Fibroblast of lung (primary cell): ENCODE results near the gene DENND1A. TPM values are rescaled to one million over a fixed set of nuclear protein-coding genes. Genes with fewer than 3 reads are reported as not detected.

Source experiments
- DNase-seq, 2 donors: peaks; one replicate each; pipeline versions ENCODE4 v3.0.0 to v3.0.0-alpha.2; 2010; ENCODE audit warnings: low read depth in 2 of 2
- H2AFZ ChIP-seq: 2 replicates; pipeline ENCODE4 v1.5.1; 2012; ENCODE audit warnings: low read length, control low read depth, inconsistent platforms
- H3K27ac ChIP-seq: 2 replicates; pipeline ENCODE4 v1.5.1; 2011; ENCODE audit warnings: low read length, control low read depth; ENCODE audit not compliant: insufficient read depth
- H3K27me3 ChIP-seq: 2 replicates; pipeline ENCODE4 v1.5.1; 2011; ENCODE audit warnings: mild to moderate bottlenecking, low read length; ENCODE audit not compliant: control insufficient read depth, insufficient read depth
- H3K36me3 ChIP-seq: 2 replicates; pipeline ENCODE4 v1.5.1; 2011; ENCODE audit warnings: low read length; ENCODE audit not compliant: control insufficient read depth, insufficient read depth
- H3K4me1 ChIP-seq: 2 replicates; pipeline ENCODE4 v1.5.1; 2011; ENCODE audit warnings: low read length; ENCODE audit not compliant: control insufficient read depth, insufficient read depth; ENCODE audit errors: extremely low read depth
- H3K4me2 ChIP-seq: 2 replicates; pipeline ENCODE4 v1.5.1; 2011; ENCODE audit warnings: low read length, control low read depth; ENCODE audit not compliant: insufficient read depth; ENCODE audit errors: extremely low read depth
- H3K4me3 ChIP-seq, 4 experiments: fragments of 200-600 bp in 1 of 4; sonication (generic) in 1 of 4; replicated peaks in 1 of 4; 2 replicates each; pipeline ENCODE4 v1.5.1; 2011 to 2016; ENCODE audit warnings: low read length in 4 of 4, low read depth in 3 of 4, mild to moderate bottlenecking in 3 of 4, control low read depth in 2 of 4, inconsistent platforms in 1 of 4, mixed read lengths in 1 of 4; ENCODE audit not compliant: insufficient read depth in 1 of 4; ENCODE audit errors: control extremely low read depth in 1 of 4
- H3K79me2 ChIP-seq: 2 replicates; pipeline ENCODE4 v1.5.1; 2012; ENCODE audit warnings: mild to moderate bottlenecking, low read length, inconsistent platforms; ENCODE audit not compliant: control insufficient read depth, insufficient read depth
- H3K9ac ChIP-seq: 2 replicates; pipeline ENCODE4 v1.5.1; 2011; ENCODE audit warnings: mild to moderate bottlenecking, low read length, control low read depth; ENCODE audit not compliant: insufficient read depth
- H3K9me3 ChIP-seq: 2 replicates; pipeline ENCODE4 v1.5.1; 2012; ENCODE audit warnings: low read depth, low read length; ENCODE audit not compliant: control insufficient read depth, insufficient read depth
- H4K20me1 ChIP-seq: 2 replicates; pipeline ENCODE4 v1.5.1; 2011; ENCODE audit warnings: low read length; ENCODE audit not compliant: control insufficient read depth, insufficient read depth; ENCODE audit errors: extremely low read depth
- CTCF ChIP-seq, 2 donors: IDR thresholded peaks in 1 of 2; conservative IDR thresholded peaks in 1 of 2; 1 replicate in 1 of 2; 2 replicates in 1 of 2; pipeline ENCODE4 v1.5.1; 2011 to 2012; ENCODE audit warnings: low read length in 2 of 2, control low read depth in 1 of 2, inconsistent platforms in 1 of 2, low read depth in 1 of 2, mild to moderate bottlenecking in 1 of 2
- EZH2 ChIP-seq: IDR thresholded peaks from 2 replicates; pipeline ENCODE4 v1.5.1; 2012; ENCODE audit warnings: low read length, control low read depth, mild to moderate bottlenecking; ENCODE audit errors: missing control alignments
- polyA plus RNA-seq, 2 donors: library from polyadenylated mRNA; depleted of rRNA in 1 of 2; stranded (reverse) in 1 of 2; unstranded in 1 of 2; fragments of >200 nt; gene quantifications; 2 replicates each; pipeline ENCODE4 v1.2.1, GENCODE V29; 2011 to 2012; ENCODE audit warnings: missing spikeins in 1 of 2
- total RNA-seq: library from RNA; depleted of rRNA; stranded (reverse); fragments of >200 nt; gene quantifications from 2 replicates; pipeline ENCODE4 v1.2.1, GENCODE V29; 2014

Gene DENND1A
- total and polyA plus RNA-seq, 2 donors (not counting 1 experiment from before 2014, with no cell fraction given) = 13.0 to 18.3 TPM

GRCh38 chr9:123365881-123366528, 563.9 kb downstream of the DENND1A start:
- Histone ChIP-seq H3K9ac (no peak overlapping the region), H3K4me2 (no peak overlapping the region), H3K9me3 (no peaks in the 10 kb centered on the region), H4K20me1 (no peaks in the 10 kb centered on the region), H3K36me3 (no peaks in the 10 kb centered on the region), H3K4me3 (no peak overlapping the region), H2AFZ (no peak overlapping the region), H3K27me3 (no peaks in the 10 kb centered on the region), H3K79me2 (no peaks in the 10 kb centered on the region), H3K4me1 (no peaks in the 10 kb centered on the region), H3K27ac (no peak overlapping the region)
- no peak for DNase-seq
- TF ChIP-seq CTCF (conservative IDR thresholded peaks at IDR 0.05 in 1 of 2, IDR thresholded peaks at IDR 0.05 in 1 of 2; ENCODE audit: low read depth in 1 of 2, low read length in 2 of 2) = no peak
- TF ChIP-seq EZH2 = no peak

GRCh38 chr9:123365287-123365880, 564.5 kb downstream of the DENND1A start:
- no peak for DNase-seq
- TF ChIP-seq CTCF (conservative IDR thresholded peaks at IDR 0.05 in 1 of 2, IDR thresholded peaks at IDR 0.05 in 1 of 2; ENCODE audit: low read depth in 1 of 2, low read length in 2 of 2) = peak in 1 of 2 donors; percentile 38
- TF ChIP-seq EZH2 = no peak

GRCh38 chr9:123364241-123364824, 565.6 kb downstream of the DENND1A start:
- Histone ChIP-seq H3K4me3 (no peak overlapping the region), H3K27me3 (no peaks in the 10 kb centered on the region), H3K4me1 (no peaks in the 10 kb centered on the region), H3K4me2 (peak overlapping the region; percentile 15), H3K9ac (no peak overlapping the region), H3K9me3 (no peaks in the 10 kb centered on the region), H4K20me1 (no peaks in the 10 kb centered on the region), H3K27ac (no peak overlapping the region), H2AFZ (no peak overlapping the region), H3K79me2 (no peaks in the 10 kb centered on the region), H3K36me3 (no peaks in the 10 kb centered on the region)
- TF ChIP-seq CTCF (conservative IDR thresholded peaks at IDR 0.05 in 1 of 2, IDR thresholded peaks at IDR 0.05 in 1 of 2; ENCODE audit: low read depth in 1 of 2, low read length in 2 of 2) = no peak
- no peak for TF ChIP-seq EZH2
- peak; percentile 15 to 85 for DNase-seq

More at GRCh38 chr9:123365287-123365880, 564.5 kb downstream of the DENND1A start:
- no peak overlapping the region for H3K27ac ChIP-seq
- H3K4me2 ChIP-seq = no peak overlapping the region
- H4K20me1 ChIP-seq = no peaks in the 10 kb centered on the region
- no peak overlapping the region for H2AFZ ChIP-seq
- H3K27me3 ChIP-seq = no peaks in the 10 kb centered on the region
- no peaks in the 10 kb centered on the region for H3K9me3 ChIP-seq
- no peak overlapping the region for H3K4me3 ChIP-seq
- no peaks in the 10 kb centered on the region for H3K36me3 ChIP-seq
- no peaks in the 10 kb centered on the region for H3K4me1 ChIP-seq
- no peak overlapping the region for H3K9ac ChIP-seq
- no peaks in the 10 kb centered on the region for H3K79me2 ChIP-seq
